H1 (cell line): ENCODE results near the gene NKIRAS2.

Experiments used
- GABPA ChIP-seq: IDR thresholded peaks from 2 replicates; pipeline ENCODE4 v1.6.1; 2011; ENCODE audit warnings: mild to moderate bottlenecking, low read length, moderate library complexity, borderline replicate concordance; ENCODE audit not compliant: insufficient read depth
- POLR2AphosphoS5 ChIP-seq: IDR thresholded peaks from 2 replicates; pipeline ENCODE4 v1.6.1; 2011; ENCODE audit warnings: low read depth, low read length
- RXRA ChIP-seq: IDR thresholded peaks from 2 replicates; pipeline ENCODE4 v1.6.1; 2011; ENCODE audit warnings: low read depth, mild to moderate bottlenecking, low read length, moderate library complexity; ENCODE audit not compliant: insufficient read depth
- TF ChIP-seq, protein P1 (sequence below), 3 experiments: IDR thresholded peaks; 1 replicate in 2 of 3; 2 replicates in 1 of 3; pipeline versions ENCODE4 v1.5.1 to v1.6.1; 2011; ENCODE audit warnings: low read length in 3 of 3, mild to moderate bottlenecking in 3 of 3, inconsistent platforms in 2 of 3, low read depth in 1 of 3, moderate library complexity in 1 of 3; ENCODE audit not compliant: insufficient read depth in 1 of 3; ENCODE audit errors: control extremely low read depth in 1 of 3
- TF ChIP-seq, protein P2 (sequence below): IDR thresholded peaks from 2 replicates; pipeline ENCODE4 v1.6.1; 2012; ENCODE audit warnings: low read length, inconsistent platforms
- TF ChIP-seq, protein P3 (sequence below): fragments of 300-600 bp; sonication (generic); IDR thresholded peaks from 2 replicates; pipeline ENCODE4 v1.7.1; 2012; ENCODE audit warnings: low read length, moderate library complexity, mild to moderate bottlenecking, inconsistent platforms; ENCODE audit not compliant: insufficient replicate concordance

DNA sequence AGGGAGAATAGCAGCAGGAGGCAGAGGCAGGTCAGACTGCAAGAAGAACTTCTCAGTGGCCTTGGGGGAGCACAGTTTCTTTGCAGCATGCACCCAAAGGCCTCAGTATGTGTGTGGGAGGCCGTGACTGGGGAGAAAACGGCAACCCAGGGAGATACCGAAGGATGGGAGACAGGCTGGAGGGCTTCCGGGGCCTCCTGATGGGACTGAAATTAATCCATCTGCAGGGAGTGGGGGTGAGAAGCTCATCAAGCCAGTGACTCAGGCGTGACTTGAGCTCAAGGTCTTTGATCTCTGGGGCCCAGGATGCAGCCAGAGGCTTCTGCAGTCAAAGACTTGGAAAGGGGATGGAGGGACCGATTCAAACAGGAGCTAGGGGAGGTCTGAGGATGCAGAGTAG lies 35.6 kb downstream of the NKIRAS2 start:
- TF ChIP-seq, protein P1, sequence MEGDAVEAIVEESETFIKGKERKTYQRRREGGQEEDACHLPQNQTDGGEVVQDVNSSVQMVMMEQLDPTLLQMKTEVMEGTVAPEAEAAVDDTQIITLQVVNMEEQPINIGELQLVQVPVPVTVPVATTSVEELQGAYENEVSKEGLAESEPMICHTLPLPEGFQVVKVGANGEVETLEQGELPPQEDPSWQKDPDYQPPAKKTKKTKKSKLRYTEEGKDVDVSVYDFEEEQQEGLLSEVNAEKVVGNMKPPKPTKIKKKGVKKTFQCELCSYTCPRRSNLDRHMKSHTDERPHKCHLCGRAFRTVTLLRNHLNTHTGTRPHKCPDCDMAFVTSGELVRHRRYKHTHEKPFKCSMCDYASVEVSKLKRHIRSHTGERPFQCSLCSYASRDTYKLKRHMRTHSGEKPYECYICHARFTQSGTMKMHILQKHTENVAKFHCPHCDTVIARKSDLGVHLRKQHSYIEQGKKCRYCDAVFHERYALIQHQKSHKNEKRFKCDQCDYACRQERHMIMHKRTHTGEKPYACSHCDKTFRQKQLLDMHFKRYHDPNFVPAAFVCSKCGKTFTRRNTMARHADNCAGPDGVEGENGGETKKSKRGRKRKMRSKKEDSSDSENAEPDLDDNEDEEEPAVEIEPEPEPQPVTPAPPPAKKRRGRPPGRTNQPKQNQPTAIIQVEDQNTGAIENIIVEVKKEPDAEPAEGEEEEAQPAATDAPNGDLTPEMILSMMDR (IDR thresholded peaks at IDR 0.05; ENCODE audit: control extremely low read depth in 1 of 3, insufficient read depth in 1 of 3, low read depth in 1 of 3, low read length in 3 of 3): no peak
- TF ChIP-seq, protein P2, sequence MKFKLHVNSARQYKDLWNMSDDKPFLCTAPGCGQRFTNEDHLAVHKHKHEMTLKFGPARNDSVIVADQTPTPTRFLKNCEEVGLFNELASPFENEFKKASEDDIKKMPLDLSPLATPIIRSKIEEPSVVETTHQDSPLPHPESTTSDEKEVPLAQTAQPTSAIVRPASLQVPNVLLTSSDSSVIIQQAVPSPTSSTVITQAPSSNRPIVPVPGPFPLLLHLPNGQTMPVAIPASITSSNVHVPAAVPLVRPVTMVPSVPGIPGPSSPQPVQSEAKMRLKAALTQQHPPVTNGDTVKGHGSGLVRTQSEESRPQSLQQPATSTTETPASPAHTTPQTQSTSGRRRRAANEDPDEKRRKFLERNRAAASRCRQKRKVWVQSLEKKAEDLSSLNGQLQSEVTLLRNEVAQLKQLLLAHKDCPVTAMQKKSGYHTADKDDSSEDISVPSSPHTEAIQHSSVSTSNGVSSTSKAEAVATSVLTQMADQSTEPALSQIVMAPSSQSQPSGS: no peak
- TF ChIP-seq RXRA (no peak), POLR2AphosphoS5 (no peak), GABPA (no peak)
- TF ChIP-seq, protein P3, sequence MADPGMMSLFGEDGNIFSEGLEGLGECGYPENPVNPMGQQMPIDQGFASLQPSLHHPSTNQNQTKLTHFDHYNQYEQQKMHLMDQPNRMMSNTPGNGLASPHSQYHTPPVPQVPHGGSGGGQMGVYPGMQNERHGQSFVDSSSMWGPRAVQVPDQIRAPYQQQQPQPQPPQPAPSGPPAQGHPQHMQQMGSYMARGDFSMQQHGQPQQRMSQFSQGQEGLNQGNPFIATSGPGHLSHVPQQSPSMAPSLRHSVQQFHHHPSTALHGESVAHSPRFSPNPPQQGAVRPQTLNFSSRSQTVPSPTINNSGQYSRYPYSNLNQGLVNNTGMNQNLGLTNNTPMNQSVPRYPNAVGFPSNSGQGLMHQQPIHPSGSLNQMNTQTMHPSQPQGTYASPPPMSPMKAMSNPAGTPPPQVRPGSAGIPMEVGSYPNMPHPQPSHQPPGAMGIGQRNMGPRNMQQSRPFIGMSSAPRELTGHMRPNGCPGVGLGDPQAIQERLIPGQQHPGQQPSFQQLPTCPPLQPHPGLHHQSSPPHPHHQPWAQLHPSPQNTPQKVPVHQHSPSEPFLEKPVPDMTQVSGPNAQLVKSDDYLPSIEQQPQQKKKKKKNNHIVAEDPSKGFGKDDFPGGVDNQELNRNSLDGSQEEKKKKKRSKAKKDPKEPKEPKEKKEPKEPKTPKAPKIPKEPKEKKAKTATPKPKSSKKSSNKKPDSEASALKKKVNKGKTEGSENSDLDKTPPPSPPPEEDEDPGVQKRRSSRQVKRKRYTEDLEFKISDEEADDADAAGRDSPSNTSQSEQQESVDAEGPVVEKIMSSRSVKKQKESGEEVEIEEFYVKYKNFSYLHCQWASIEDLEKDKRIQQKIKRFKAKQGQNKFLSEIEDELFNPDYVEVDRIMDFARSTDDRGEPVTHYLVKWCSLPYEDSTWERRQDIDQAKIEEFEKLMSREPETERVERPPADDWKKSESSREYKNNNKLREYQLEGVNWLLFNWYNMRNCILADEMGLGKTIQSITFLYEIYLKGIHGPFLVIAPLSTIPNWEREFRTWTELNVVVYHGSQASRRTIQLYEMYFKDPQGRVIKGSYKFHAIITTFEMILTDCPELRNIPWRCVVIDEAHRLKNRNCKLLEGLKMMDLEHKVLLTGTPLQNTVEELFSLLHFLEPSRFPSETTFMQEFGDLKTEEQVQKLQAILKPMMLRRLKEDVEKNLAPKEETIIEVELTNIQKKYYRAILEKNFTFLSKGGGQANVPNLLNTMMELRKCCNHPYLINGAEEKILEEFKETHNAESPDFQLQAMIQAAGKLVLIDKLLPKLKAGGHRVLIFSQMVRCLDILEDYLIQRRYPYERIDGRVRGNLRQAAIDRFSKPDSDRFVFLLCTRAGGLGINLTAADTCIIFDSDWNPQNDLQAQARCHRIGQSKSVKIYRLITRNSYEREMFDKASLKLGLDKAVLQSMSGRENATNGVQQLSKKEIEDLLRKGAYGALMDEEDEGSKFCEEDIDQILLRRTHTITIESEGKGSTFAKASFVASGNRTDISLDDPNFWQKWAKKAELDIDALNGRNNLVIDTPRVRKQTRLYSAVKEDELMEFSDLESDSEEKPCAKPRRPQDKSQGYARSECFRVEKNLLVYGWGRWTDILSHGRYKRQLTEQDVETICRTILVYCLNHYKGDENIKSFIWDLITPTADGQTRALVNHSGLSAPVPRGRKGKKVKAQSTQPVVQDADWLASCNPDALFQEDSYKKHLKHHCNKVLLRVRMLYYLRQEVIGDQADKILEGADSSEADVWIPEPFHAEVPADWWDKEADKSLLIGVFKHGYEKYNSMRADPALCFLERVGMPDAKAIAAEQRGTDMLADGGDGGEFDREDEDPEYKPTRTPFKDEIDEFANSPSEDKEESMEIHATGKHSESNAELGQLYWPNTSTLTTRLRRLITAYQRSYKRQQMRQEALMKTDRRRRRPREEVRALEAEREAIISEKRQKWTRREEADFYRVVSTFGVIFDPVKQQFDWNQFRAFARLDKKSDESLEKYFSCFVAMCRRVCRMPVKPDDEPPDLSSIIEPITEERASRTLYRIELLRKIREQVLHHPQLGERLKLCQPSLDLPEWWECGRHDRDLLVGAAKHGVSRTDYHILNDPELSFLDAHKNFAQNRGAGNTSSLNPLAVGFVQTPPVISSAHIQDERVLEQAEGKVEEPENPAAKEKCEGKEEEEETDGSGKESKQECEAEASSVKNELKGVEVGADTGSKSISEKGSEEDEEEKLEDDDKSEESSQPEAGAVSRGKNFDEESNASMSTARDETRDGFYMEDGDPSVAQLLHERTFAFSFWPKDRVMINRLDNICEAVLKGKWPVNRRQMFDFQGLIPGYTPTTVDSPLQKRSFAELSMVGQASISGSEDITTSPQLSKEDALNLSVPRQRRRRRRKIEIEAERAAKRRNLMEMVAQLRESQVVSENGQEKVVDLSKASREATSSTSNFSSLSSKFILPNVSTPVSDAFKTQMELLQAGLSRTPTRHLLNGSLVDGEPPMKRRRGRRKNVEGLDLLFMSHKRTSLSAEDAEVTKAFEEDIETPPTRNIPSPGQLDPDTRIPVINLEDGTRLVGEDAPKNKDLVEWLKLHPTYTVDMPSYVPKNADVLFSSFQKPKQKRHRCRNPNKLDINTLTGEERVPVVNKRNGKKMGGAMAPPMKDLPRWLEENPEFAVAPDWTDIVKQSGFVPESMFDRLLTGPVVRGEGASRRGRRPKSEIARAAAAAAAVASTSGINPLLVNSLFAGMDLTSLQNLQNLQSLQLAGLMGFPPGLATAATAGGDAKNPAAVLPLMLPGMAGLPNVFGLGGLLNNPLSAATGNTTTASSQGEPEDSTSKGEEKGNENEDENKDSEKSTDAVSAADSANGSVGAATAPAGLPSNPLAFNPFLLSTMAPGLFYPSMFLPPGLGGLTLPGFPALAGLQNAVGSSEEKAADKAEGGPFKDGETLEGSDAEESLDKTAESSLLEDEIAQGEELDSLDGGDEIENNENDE: no peak
